AG04450 (cell line): ENCODE data around the gene ACYP2. TPM values are rescaled to one million over a fixed set of nuclear protein-coding genes. Genes with fewer than 3 reads are reported as not detected.

ENCODE experiments used
- CTCF ChIA-PET: fragments of 300-600, 350-600 bp; formaldehyde crosslinking; extraction: SDS; loops from one replicate; lab custom pipeline; 2022; ENCODE audit warnings: antibody characterized with exemption, inconsistent platforms; lab: Charles Lee
- POLR2A ChIA-PET: fragments of 350-600 bp; formaldehyde crosslinking; extraction: SDS; loops from one replicate; lab custom pipeline; 2021; ENCODE audit warnings: antibody characterized with exemption, inconsistent platforms; lab: Yijun Ruan, JAX
- DNase-seq: peaks from one replicate; pipeline ENCODE4 v3.0.0-alpha.2; 2011; ENCODE audit warnings: low read depth, low spot score
- H3K27ac ChIP-seq: one replicate; pipeline ENCODE4 v1.5.1; 2012; ENCODE audit warnings: low read depth, low read length, control low read depth
- H3K27me3 ChIP-seq: one replicate; pipeline ENCODE4 v1.6.0; 2012; ENCODE audit warnings: low read length; ENCODE audit not compliant: control insufficient read depth, insufficient read depth
- H3K4me3 ChIP-seq: 2 replicates; pipeline ENCODE4 v1.5.1; 2011; ENCODE audit warnings: mild to moderate bottlenecking, low read depth, low read length, control low read depth
- H3K9me3 ChIP-seq: 2 replicates; pipeline ENCODE4 v1.5.1; 2012; ENCODE audit warnings: low read length; ENCODE audit not compliant: control insufficient read depth, insufficient read depth
- CTCF ChIP-seq: IDR thresholded peaks from 2 replicates; pipeline ENCODE4 v1.5.1; 2011; ENCODE audit warnings: low read depth, low read length, control low read depth, inconsistent platforms
- polyA plus RNA-seq: library from polyadenylated mRNA; depleted of rRNA; stranded (reverse); fragments of >200 nt; gene quantifications from 2 replicates; pipeline ENCODE4 v1.2.3, GENCODE V29; 2011

Gene ACYP2
- polyA plus RNA-seq, 1 experiment: 8.1 TPM

DNA sequence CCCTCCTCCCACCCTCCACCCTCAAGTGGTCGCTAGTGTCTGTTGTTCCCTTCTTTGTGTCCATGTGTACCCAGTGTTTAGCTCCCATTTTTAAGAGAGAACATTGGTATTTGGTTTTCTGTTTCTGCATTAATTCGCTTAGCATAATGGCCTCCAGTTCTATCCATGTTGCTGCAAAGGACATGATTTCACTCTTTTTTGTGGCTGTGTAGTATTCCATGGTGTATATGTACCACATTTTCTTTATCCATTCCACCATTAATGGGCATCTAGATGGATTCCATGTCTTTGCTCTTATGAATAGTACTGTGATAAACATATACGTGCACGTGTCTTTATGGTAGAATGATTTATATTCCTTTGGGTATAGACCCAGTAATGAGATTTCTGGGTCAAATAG is 97.7 kb downstream of the ACYP2 start:
- H3K27ac ChIP-seq: no peak overlapping the region
- H3K27me3 ChIP-seq: no peaks in the 10 kb centered on the region
- no peak overlapping the region for H3K4me3 ChIP-seq
- no peak for DNase-seq
- ChIA-PET POLR2A (interaction anchor here (0.8 to 1.2 kb wide), 3 partner anchors 26 to 347 kb away, joined by 4 to 8 read pairs (median 6); no protein-coding TSS in a partner anchor), CTCF (interaction anchor here (1.0 to 1.5 kb wide), 2 partner anchors 106 to 491 kb away, joined by 3 to 4 read pairs; no protein-coding TSS in a partner anchor)
- H3K9me3 ChIP-seq: peaks cover 3% of the 10 kb centered on the region; the same call in 1 of the 2 replicates
- TF ChIP-seq CTCF: no peak

DNA sequence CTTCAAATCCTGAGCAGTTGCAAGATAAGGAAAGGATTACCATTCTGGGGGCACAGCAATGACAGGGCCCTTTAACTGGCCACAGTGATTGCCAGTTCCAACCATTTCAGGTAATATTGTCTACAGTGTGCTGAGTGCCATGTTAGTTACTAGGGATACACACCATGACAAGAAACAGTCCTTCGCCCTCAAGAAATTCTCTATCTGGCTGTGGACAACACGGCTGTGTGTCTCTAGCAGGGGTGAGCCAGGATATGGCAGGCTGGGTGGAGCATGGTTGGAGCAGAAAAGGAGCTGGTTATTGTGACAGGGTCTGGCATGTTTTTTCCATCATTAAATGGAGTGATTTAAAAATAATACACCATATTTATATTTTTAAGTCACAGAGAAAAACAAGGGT is 109.6 kb downstream of the ACYP2 start:
- Histone ChIP-seq H3K4me3 (no peak overlapping the region), H3K27ac (no peak overlapping the region), H3K27me3 (no peaks in the 10 kb centered on the region), H3K9me3 (no peaks in the 10 kb centered on the region)
- DNase-seq: no peak
- ChIA-PET CTCF (no interaction called here), POLR2A (no interaction called here)
- TF ChIP-seq CTCF: no peak

DNA sequence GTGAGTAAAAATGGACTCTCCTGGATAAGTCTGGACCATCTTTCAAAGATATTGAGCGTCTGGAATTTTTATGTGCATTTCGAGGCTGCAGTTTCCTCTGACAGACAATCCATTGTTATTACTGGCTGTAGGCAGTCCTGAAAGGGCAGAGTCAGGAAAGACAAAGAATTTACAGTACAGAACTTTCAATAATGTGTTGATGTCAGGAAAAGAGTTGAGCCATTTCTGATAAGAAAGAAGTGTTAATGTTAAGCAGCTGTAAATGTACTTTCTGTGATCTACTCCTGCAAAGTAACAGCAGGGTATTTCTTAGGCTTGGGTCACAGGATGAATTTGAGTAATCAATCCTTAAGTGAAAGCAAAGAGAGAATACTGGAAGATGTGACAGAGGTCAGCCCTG is 110.8 kb downstream of the ACYP2 start:
- TF ChIP-seq CTCF: no peak
- no peak for DNase-seq
- Histone ChIP-seq H3K4me3 (no peak overlapping the region), H3K27me3 (no peaks in the 10 kb centered on the region), H3K9me3 (no peaks in the 10 kb centered on the region), H3K27ac (no peak overlapping the region)
- ChIA-PET POLR2A (no interaction called here), CTCF (no interaction called here)

DNA sequence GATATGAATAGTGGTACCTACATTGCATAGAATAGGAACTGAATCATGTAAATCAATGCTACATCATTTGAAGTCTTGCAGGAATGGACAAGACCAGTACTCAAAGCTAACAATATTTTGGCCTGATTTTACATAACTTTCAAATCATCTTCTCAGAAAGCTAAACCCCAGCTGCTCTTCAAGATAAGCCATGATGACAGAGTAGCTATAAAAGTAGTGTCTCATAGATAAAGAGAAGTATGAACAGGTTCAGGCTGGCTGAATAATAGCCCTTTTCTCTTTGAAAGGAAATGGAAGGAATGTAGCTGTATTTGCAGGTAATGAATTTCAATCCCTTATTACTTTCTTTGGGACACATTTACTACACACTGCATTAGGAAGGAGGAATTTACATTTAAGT is 112.4 kb downstream of the ACYP2 start:
- ChIA-PET CTCF (no interaction called here), POLR2A (no interaction called here)
- TF ChIP-seq CTCF: no peak

DNA sequence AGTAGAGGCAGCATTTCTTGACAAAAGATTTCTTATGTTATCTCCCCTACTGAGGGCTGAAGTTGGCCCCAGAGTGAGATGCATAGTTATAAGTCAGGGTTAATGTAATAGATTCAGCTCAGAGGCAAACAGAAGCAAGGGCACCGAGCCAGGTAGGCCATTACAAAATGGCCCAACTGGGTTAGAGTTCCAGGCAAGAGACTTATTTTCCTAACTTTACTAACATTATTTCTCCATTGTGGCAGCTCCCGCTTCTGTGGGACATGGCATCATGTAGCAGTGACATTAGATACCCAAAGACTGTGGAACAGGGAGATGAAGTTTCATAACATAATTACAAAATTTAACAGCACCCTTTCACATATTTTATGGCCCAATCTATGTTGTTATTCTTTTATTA is 113.5 kb downstream of the ACYP2 start:
- Histone ChIP-seq H3K27ac (no peak overlapping the region), H3K9me3 (no peaks in the 10 kb centered on the region), H3K27me3 (no peaks in the 10 kb centered on the region), H3K4me3 (no peak overlapping the region)
- POLR2A ChIA-PET: no interaction called here
- no peak for TF ChIP-seq CTCF
- CTCF ChIA-PET: no interaction called here
- DNase-seq: no peak

More for the DNA sequence above, 112.4 kb downstream of the ACYP2 start:
- no peak overlapping the region for H3K27ac ChIP-seq
- H3K4me3 ChIP-seq: no peak overlapping the region
- no peaks in the 10 kb centered on the region for H3K27me3 ChIP-seq
- H3K9me3 ChIP-seq: no peaks in the 10 kb centered on the region
- DNase-seq: no peak
